ENCODE results near the gene CD44.

The CD44 gene

DNA sequence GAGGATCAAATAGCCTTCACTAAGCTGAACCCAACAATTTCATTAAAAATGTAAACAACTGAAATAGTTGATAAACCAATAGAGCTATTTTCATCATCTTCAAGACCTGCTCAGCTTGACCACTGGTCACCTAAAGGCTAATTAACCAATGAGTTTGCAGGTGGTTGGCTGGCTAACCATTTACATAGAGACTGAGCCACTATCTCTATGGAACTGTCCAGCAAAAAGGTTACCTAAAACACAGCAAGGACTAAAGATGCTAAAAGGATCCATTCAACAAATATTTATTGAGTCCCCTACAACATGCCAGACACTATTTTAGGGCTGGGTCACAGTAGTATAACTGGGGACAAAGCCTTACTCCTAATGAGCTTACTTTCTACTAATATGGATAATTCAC is 123.8 kb downstream of the CD44 start:
- TF ChIP-seq, protein P1, sequence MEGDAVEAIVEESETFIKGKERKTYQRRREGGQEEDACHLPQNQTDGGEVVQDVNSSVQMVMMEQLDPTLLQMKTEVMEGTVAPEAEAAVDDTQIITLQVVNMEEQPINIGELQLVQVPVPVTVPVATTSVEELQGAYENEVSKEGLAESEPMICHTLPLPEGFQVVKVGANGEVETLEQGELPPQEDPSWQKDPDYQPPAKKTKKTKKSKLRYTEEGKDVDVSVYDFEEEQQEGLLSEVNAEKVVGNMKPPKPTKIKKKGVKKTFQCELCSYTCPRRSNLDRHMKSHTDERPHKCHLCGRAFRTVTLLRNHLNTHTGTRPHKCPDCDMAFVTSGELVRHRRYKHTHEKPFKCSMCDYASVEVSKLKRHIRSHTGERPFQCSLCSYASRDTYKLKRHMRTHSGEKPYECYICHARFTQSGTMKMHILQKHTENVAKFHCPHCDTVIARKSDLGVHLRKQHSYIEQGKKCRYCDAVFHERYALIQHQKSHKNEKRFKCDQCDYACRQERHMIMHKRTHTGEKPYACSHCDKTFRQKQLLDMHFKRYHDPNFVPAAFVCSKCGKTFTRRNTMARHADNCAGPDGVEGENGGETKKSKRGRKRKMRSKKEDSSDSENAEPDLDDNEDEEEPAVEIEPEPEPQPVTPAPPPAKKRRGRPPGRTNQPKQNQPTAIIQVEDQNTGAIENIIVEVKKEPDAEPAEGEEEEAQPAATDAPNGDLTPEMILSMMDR (IDR thresholded peaks at IDR 0.05; ENCODE audit: low read depth, low read length, poor library complexity, severe bottlenecking) = no peak
- no peak for TF ChIP-seq EZH2phosphoT487 (IDR thresholded peaks at IDR 0.05; ENCODE audit: borderline replicate concordance, low read length)
- H3K27me3 ChIP-seq (ENCODE audit: control insufficient read depth, low read length) = no peaks in the 10 kb centered on the region
- H3F3A ChIP-seq (ENCODE audit: control insufficient read depth, insufficient read depth) = no peaks in the 10 kb centered on the region
- H3K9me2 ChIP-seq (replicated peaks; ENCODE audit: control insufficient read depth, low read length) = no peaks in the 10 kb centered on the region
- no peaks in the 10 kb centered on the region for H3K4me1 ChIP-seq (ENCODE audit: control insufficient read depth, low read length)
- no peaks in the 10 kb centered on the region for H3K9me3 ChIP-seq (ENCODE audit: control insufficient read depth, insufficient read depth, low read length)
- no peaks in the 10 kb centered on the region for H3K36me3 ChIP-seq (ENCODE audit: control insufficient read depth, low read length)
- no peak overlapping the region for H3K27ac ChIP-seq (ENCODE audit: low read depth, low read length)
- H3K79me2 ChIP-seq (ENCODE audit: control insufficient read depth, low read length) = no peaks in the 10 kb centered on the region
- H3K4me3 ChIP-seq (ENCODE audit: low read length) = no peak overlapping the region
- H4K20me1 ChIP-seq (ENCODE audit: control insufficient read depth, insufficient read depth, low read depth, low read length) = no peaks in the 10 kb centered on the region
- no peak overlapping the region for H3K4me2 ChIP-seq (ENCODE audit: low read length)

DNA sequence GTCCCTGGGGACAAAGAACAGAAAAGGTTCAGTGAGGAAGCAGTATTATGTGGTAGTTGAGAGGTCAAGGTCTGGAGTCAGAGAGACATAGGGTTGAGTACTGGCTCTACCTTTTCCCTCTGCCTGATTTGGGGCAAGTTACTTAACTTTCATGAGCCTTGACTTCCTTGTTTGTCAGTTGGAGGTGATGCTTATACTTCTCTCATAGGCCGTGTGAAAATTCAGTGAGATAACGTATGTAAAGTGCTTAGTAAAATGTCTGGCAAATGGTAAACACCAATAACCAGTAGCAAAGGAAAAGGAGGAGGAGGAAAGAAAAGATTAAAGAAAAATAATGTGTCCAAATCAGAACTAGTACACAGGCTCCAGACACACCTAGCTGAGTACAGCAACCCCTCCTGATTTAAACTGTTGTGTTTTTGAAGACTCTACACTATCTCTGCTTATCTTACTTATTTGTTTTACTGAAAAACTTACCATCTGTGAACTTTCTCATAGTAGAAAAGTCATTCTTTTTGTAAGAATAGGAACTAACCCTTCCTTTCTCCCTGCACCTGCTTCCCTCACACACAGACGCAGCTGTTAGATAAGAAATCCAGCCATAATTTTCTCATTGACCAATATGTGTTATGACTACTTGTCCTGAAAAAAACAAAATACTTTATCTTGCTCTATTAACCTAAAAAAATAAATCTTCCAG is 126.9 kb downstream of the CD44 start:
- H3K27ac ChIP-seq (ENCODE audit: low read depth, low read length) = no peak overlapping the region

DNA sequence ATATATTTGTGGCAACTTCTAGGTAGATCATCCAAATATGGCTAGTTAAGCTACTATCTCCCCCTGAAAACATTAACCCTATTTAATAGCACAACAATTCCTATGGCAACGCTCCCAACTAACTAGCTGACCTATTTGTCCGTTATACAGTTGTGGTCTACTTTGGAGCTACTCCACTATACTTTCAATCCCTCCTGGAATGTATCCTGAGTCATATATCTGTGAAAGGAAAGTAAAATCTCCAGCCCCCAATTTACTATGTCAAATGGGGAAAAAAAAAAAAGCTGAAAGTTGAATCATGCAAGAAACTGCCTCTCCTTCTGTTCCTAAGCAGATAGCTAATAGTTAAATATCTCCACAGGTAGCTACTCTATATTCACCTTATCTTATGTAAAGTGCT is 128.5 kb downstream of the CD44 start:
- Histone ChIP-seq H3K36me3 (ENCODE audit: control insufficient read depth, low read length) (no peaks in the 10 kb centered on the region), H3K27me3 (ENCODE audit: control insufficient read depth, low read length) (no peaks in the 10 kb centered on the region), H3K4me1 (ENCODE audit: control insufficient read depth, low read length) (no peaks in the 10 kb centered on the region), H3K79me2 (ENCODE audit: control insufficient read depth, low read length) (no peaks in the 10 kb centered on the region), H4K20me1 (ENCODE audit: control insufficient read depth, insufficient read depth, low read depth, low read length) (no peaks in the 10 kb centered on the region), H3K9me2 (replicated peaks; ENCODE audit: control insufficient read depth, low read length) (no peaks in the 10 kb centered on the region), H3K4me2 (ENCODE audit: low read length) (no peak overlapping the region), H3F3A (ENCODE audit: control insufficient read depth, insufficient read depth) (no peaks in the 10 kb centered on the region), H3K27ac (ENCODE audit: low read depth, low read length) (no peak overlapping the region), H3K4me3 (ENCODE audit: low read length) (no peak overlapping the region), H3K9me3 (ENCODE audit: control insufficient read depth, insufficient read depth, low read length) (no peaks in the 10 kb centered on the region)
- TF ChIP-seq EZH2phosphoT487 (IDR thresholded peaks at IDR 0.05; ENCODE audit: borderline replicate concordance, low read length) = no peak
- TF ChIP-seq, protein P1 (IDR thresholded peaks at IDR 0.05; ENCODE audit: low read depth, low read length, poor library complexity, severe bottlenecking) = no peak

More for the DNA sequence above, 126.9 kb downstream of the CD44 start:
- no peaks in the 10 kb centered on the region for H3K79me2 ChIP-seq (ENCODE audit: control insufficient read depth, low read length)
- no peaks in the 10 kb centered on the region for H4K20me1 ChIP-seq (ENCODE audit: control insufficient read depth, insufficient read depth, low read depth, low read length)
- no peaks in the 10 kb centered on the region for H3F3A ChIP-seq (ENCODE audit: control insufficient read depth, insufficient read depth)
- H3K27me3 ChIP-seq (ENCODE audit: control insufficient read depth, low read length) = no peaks in the 10 kb centered on the region
- no peaks in the 10 kb centered on the region for H3K9me3 ChIP-seq (ENCODE audit: control insufficient read depth, insufficient read depth, low read length)
- no peaks in the 10 kb centered on the region for H3K36me3 ChIP-seq (ENCODE audit: control insufficient read depth, low read length)
- TF ChIP-seq, protein P1 (IDR thresholded peaks at IDR 0.05; ENCODE audit: low read depth, low read length, poor library complexity, severe bottlenecking) = no peak
- no peak for TF ChIP-seq EZH2phosphoT487 (IDR thresholded peaks at IDR 0.05; ENCODE audit: borderline replicate concordance, low read length)
- H3K4me2 ChIP-seq (ENCODE audit: low read length) = no peak overlapping the region
- no peaks in the 10 kb centered on the region for H3K4me1 ChIP-seq (ENCODE audit: control insufficient read depth, low read length)
- H3K4me3 ChIP-seq (ENCODE audit: low read length) = no peak overlapping the region
- H3K9me2 ChIP-seq (replicated peaks; ENCODE audit: control insufficient read depth, low read length) = no peaks in the 10 kb centered on the region
